ENCODE measurements around the gene PLEKHS1.
"Not testable (repeated sequence)": the region's sequence is repeated elsewhere in the genome, so short reads cannot be mapped to it uniquely, and the experiment has no call there.

PLEKHS1 gene

GRCh38 chr10:113820507-113820906 lies 69.0 kb downstream of the PLEKHS1 start:
- TF ChIP-seq ZNF8 (CRISPR knock-in tag; IDR thresholded peaks at IDR 0.05) (no peak), ZFP3 (CRISPR knock-in tag; IDR thresholded peaks at IDR 0.05) (no peak), ARNTL (CRISPR knock-in tag; IDR thresholded peaks at IDR 0.05; ENCODE audit: borderline replicate concordance, low read depth) (no peak), BACH2 (CRISPR knock-in tag; IDR thresholded peaks at IDR 0.05; ENCODE audit: borderline replicate concordance) (no peak), TCF4 (CRISPR knock-in tag; IDR thresholded peaks at IDR 0.05; ENCODE audit: borderline replicate concordance) (no peak), RARB (CRISPR knock-in tag; IDR thresholded peaks at IDR 0.05) (no peak)
- peak; percentile 57 for ATAC-seq

GRCh38 chr10:113821306-113821705 lies 69.8 kb downstream of the PLEKHS1 start:
- ATAC-seq: not testable (repeated sequence)

DNA sequence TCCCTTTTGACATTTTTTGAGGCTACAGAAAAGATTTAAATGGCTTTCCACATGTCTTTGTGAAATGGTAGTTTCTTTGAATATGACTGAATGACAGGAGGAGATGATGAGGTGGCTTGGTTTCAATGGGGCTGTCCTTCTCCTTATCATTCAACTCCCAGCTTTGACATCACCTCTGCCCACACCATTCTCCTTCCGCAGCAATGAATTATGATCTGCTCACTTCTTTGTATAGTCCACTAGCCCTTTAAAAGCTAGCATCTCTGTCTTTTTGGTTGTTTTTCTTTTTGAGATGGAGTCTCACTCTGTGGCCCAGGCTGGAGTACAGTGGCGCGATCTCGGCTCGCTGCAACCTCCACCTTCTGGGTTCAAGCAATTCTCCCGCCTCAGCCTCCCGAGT lies 70.7 kb downstream of the PLEKHS1 start:
- TF ChIP-seq ESRRG (CRISPR knock-in tag; IDR thresholded peaks at IDR 0.05) (no peak), ISL1 (CRISPR knock-in tag; IDR thresholded peaks at IDR 0.05) (no peak), ZNF565 (CRISPR knock-in tag; conservative IDR thresholded peaks at IDR 0.05; ENCODE audit: low read depth) (no peak), PATZ1 (CRISPR knock-in tag; IDR thresholded peaks at IDR 0.05; ENCODE audit: borderline replicate concordance) (no peak), ZC3H10 (CRISPR knock-in tag; IDR thresholded peaks at IDR 0.05) (no peak), SNAI2 (CRISPR knock-in tag; IDR thresholded peaks at IDR 0.05) (no peak), BACH2 (CRISPR knock-in tag; IDR thresholded peaks at IDR 0.05; ENCODE audit: borderline replicate concordance) (no peak), RARB (CRISPR knock-in tag; IDR thresholded peaks at IDR 0.05) (no peak), PPARA (CRISPR knock-in tag; IDR thresholded peaks at IDR 0.05; ENCODE audit: borderline replicate concordance) (no peak), ARNTL (CRISPR knock-in tag; IDR thresholded peaks at IDR 0.05; ENCODE audit: borderline replicate concordance, low read depth) (no peak), TSHZ2 (CRISPR knock-in tag; IDR thresholded peaks at IDR 0.05) (no peak), OSR1 (CRISPR knock-in tag; IDR thresholded peaks at IDR 0.05) (no peak), TOX (CRISPR knock-in tag; IDR thresholded peaks at IDR 0.05; ENCODE audit: borderline replicate concordance) (no peak), ZFP30 (CRISPR knock-in tag; IDR thresholded peaks at IDR 0.05) (no peak), TCF4 (CRISPR knock-in tag; IDR thresholded peaks at IDR 0.05; ENCODE audit: borderline replicate concordance) (no peak), GLIS3 (CRISPR knock-in tag; IDR thresholded peaks at IDR 0.05) (no peak), ZNF8 (CRISPR knock-in tag; IDR thresholded peaks at IDR 0.05) (no peak), ZFP3 (CRISPR knock-in tag; IDR thresholded peaks at IDR 0.05) (no peak)
- TF ChIP-seq, protein P1, sequence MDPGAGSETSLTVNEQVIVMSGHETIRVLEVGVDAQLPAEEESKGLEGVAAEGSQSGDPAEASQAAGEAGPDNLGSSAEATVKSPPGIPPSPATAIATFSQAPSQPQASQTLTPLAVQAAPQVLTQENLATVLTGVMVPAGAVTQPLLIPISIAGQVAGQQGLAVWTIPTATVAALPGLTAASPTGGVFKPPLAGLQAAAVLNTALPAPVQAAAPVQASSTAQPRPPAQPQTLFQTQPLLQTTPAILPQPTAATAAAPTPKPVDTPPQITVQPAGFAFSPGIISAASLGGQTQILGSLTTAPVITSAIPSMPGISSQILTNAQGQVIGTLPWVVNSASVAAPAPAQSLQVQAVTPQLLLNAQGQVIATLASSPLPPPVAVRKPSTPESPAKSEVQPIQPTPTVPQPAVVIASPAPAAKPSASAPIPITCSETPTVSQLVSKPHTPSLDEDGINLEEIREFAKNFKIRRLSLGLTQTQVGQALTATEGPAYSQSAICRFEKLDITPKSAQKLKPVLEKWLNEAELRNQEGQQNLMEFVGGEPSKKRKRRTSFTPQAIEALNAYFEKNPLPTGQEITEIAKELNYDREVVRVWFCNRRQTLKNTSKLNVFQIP (CRISPR knock-in tag; IDR thresholded peaks at IDR 0.05; ENCODE audit: borderline replicate concordance, low read depth): no peak
- TF ChIP-seq, protein P2, sequence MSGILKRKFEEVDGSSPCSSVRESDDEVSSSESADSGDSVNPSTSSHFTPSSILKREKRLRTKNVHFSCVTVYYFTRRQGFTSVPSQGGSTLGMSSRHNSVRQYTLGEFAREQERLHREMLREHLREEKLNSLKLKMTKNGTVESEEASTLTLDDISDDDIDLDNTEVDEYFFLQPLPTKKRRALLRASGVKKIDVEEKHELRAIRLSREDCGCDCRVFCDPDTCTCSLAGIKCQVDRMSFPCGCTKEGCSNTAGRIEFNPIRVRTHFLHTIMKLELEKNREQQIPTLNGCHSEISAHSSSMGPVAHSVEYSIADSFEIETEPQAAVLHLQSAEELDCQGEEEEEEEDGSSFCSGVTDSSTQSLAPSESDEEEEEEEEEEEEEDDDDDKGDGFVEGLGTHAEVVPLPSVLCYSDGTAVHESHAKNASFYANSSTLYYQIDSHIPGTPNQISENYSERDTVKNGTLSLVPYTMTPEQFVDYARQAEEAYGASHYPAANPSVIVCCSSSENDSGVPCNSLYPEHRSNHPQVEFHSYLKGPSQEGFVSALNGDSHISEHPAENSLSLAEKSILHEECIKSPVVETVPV (CRISPR knock-in tag; IDR thresholded peaks at IDR 0.05): no peak
- ATAC-seq: no peak

DNA sequence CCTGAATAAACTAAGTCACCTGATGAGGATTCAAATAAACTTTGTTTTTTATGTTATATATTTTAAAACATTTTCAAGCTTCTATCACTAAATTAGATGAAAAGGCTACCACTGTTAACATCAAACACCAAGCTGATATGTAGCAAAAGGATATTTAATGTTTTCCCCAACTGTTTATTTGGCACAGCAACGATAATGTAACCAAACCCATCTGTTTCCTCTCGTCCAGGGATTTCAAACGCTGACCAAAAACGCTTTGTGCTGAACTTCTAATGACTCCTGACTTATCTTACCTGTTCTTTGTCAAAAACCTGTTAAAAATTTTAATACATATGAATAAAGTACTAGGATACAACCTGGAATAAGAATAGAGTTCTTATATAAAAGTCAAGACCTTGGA lies 71.9 kb downstream of the PLEKHS1 start:
- TF ChIP-seq ZFP30 (CRISPR knock-in tag; IDR thresholded peaks at IDR 0.05): no peak
- TF ChIP-seq ZNF565 (CRISPR knock-in tag; conservative IDR thresholded peaks at IDR 0.05; ENCODE audit: low read depth): no peak
- no peak for TF ChIP-seq OSR1 (CRISPR knock-in tag; IDR thresholded peaks at IDR 0.05)
- TF ChIP-seq ESRRG (CRISPR knock-in tag; IDR thresholded peaks at IDR 0.05): no peak
- TF ChIP-seq PPARA (CRISPR knock-in tag; IDR thresholded peaks at IDR 0.05; ENCODE audit: borderline replicate concordance): no peak
- TF ChIP-seq ISL1 (CRISPR knock-in tag; IDR thresholded peaks at IDR 0.05): no peak
- no peak for TF ChIP-seq SNAI2 (CRISPR knock-in tag; IDR thresholded peaks at IDR 0.05)
- no peak for TF ChIP-seq PATZ1 (CRISPR knock-in tag; IDR thresholded peaks at IDR 0.05; ENCODE audit: borderline replicate concordance)
- no peak for TF ChIP-seq TSHZ2 (CRISPR knock-in tag; IDR thresholded peaks at IDR 0.05)
- ATAC-seq: no peak
